Uterus (tissue), 4 donors: ENCODE results near the gene FAR1. TPM values are rescaled to one million over a fixed set of nuclear protein-coding genes. Genes with fewer than 3 reads are reported as not detected.

ENCODE experiments used
- DNase-seq, 2 donors: peaks; one replicate each; pipeline ENCODE4 v3.0.0-alpha.2; 2019 to 2020
- H3K27ac ChIP-seq, 2 donors: fragments of 200-600 bp; sonication (generic); 1 replicate in 1 of 2; 2 replicates in 1 of 2; pipeline ENCODE4 v1.5.1; 2016 to 2018
- H3K27me3 ChIP-seq, 2 donors: fragments of 200-600 bp; sonication (generic); one replicate each; pipeline ENCODE4 v1.5.1; 2018 to 2019; ENCODE audit warnings: control low read depth in 1 of 2
- H3K36me3 ChIP-seq, 2 donors: fragments of 200-600 bp; sonication (generic); one replicate each; pipeline ENCODE4 v1.5.1; 2019; ENCODE audit warnings: control low read depth in 1 of 2
- H3K4me1 ChIP-seq, 2 donors: fragments of 200-600 bp; sonication (generic); one replicate each; pipeline ENCODE4 v1.5.1; 2018 to 2019; ENCODE audit warnings: control low read depth in 1 of 2
- H3K4me3 ChIP-seq, 2 donors: fragments of 200-600 bp; sonication (generic); 1 replicate in 1 of 2; 2 replicates in 1 of 2; pipeline ENCODE4 v1.5.1; 2018 to 2019; ENCODE audit warnings: mild to moderate bottlenecking in 1 of 2
- H3K9me3 ChIP-seq, 2 donors: fragments of 200-600 bp; sonication (generic); one replicate each; pipeline ENCODE4 v1.5.1; 2019; ENCODE audit warnings: control low read depth in 1 of 2
- POLR2A ChIP-seq, 2 donors: fragments of 450-650 bp; IDR thresholded peaks; one replicate each; pipeline ENCODE4 v1.6.1; 2016; ENCODE audit warnings: antibody characterized with exemption in 2 of 2, mild to moderate bottlenecking in 1 of 2, moderate library complexity in 1 of 2
- intact Hi-C: fragments of 100-400 bp; cut with DNase I; formaldehyde crosslinking; loops from one replicate; pipeline ENCODE4 v1.15.1; 2023; ENCODE audit warnings: low total_unique reads
- total RNA-seq, 4 donors: library from RNA; depleted of rRNA in 3 of 4; stranded (reverse); fragments of >200 nt in 3 of 4; gene quantifications; one replicate each; pipeline versions ENCODE4 v1.1.0 to v1.2.4, GENCODE V29; 2014 to 2023
- TF ChIP-seq, protein P1 (sequence below), 4 experiments: fragments of 200-600 bp in 2 of 4; fragments of 450-650 bp in 2 of 4; sonication (generic) in 2 of 4; IDR thresholded peaks; one replicate each; pipeline ENCODE4 v1.5.1; 2016 to 2019; ENCODE audit warnings: antibody characterized with exemption in 4 of 4, mild to moderate bottlenecking in 2 of 4, moderate library complexity in 1 of 4
- donor health status: DM: yes; HTN: yes; CAD: no.

Gene FAR1
- total RNA-seq, 4 donors from 2014 or later = 34.8 to 148 (median 69.5) TPM

DNA sequence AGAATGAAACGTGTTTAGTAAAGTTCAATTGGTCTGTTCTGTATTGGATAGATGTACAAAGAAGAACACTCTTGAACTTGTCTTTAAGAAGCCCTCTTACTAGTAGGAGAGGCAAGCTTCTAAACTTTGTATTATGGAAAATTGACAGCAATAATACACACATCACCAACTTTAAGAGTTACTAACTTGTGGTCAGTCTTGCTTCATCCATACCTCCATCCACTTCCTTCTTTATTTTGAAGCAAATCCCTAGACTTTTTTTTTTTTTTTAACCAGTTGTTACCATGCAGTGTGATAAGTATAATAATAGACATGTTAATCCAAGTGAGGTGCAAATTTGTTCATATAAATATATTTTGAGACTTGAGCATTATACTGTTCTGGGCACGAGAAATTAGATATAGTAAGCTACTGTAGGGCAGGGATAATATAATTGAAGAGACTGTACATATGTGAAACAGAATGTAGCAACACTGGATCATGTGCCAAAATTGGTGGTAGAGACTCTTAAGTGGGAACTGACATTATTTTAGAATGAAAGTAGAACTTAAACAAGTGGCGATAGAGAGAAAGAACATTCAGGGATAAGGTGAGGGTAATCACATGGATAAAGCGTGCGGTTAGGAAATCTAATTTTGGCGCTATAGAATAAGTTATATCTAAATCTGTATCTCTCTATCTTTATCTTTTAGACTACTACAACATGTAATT lies 6.5 kb downstream of the FAR1 start:
- H3K27me3 ChIP-seq = no peaks in the 10 kb centered on the region
- H3K9me3 ChIP-seq = no peaks in the 10 kb centered on the region
- no peak overlapping the region for H3K27ac ChIP-seq
- H3K36me3 ChIP-seq = no peaks in the 10 kb centered on the region
- TF ChIP-seq, protein P1, sequence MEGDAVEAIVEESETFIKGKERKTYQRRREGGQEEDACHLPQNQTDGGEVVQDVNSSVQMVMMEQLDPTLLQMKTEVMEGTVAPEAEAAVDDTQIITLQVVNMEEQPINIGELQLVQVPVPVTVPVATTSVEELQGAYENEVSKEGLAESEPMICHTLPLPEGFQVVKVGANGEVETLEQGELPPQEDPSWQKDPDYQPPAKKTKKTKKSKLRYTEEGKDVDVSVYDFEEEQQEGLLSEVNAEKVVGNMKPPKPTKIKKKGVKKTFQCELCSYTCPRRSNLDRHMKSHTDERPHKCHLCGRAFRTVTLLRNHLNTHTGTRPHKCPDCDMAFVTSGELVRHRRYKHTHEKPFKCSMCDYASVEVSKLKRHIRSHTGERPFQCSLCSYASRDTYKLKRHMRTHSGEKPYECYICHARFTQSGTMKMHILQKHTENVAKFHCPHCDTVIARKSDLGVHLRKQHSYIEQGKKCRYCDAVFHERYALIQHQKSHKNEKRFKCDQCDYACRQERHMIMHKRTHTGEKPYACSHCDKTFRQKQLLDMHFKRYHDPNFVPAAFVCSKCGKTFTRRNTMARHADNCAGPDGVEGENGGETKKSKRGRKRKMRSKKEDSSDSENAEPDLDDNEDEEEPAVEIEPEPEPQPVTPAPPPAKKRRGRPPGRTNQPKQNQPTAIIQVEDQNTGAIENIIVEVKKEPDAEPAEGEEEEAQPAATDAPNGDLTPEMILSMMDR (IDR thresholded peaks at IDR 0.05) = no peak
- TF ChIP-seq POLR2A (IDR thresholded peaks at IDR 0.05) = no peak
- no peak overlapping the region for H3K4me3 ChIP-seq
- intact Hi-C loops = no loop called here
- no peaks in the 10 kb centered on the region for H3K4me1 ChIP-seq
- no peak for DNase-seq

DNA sequence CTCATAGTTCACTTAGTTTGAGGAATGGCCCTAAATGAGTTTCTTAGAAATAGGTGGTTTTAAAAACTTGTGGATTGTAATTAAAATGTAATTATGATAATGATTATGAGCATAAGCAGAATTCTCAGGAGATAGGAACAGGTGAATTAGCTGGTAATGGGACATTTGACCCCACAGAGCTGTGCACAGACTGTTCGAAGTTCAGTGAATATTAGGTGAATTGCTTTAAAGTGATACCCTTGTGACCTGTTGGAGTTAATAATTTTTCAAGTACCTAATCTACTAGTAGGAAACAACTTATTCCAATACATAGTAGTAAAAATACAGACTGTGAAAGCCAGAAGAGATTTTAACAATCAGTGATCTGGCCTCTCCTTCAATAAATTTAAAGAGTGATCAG lies 8.1 kb downstream of the FAR1 start:
- intact Hi-C loops = no loop called here
- Histone ChIP-seq H3K9me3 (no peaks in the 10 kb centered on the region), H3K4me3 (no peak overlapping the region), H3K27me3 (no peaks in the 10 kb centered on the region), H3K4me1 (no peaks in the 10 kb centered on the region), H3K36me3 (no peaks in the 10 kb centered on the region), H3K27ac (no peak overlapping the region)
- no peak for DNase-seq
- no peak for TF ChIP-seq POLR2A (IDR thresholded peaks at IDR 0.05)
- TF ChIP-seq, protein P1 (IDR thresholded peaks at IDR 0.05) = no peak

DNA sequence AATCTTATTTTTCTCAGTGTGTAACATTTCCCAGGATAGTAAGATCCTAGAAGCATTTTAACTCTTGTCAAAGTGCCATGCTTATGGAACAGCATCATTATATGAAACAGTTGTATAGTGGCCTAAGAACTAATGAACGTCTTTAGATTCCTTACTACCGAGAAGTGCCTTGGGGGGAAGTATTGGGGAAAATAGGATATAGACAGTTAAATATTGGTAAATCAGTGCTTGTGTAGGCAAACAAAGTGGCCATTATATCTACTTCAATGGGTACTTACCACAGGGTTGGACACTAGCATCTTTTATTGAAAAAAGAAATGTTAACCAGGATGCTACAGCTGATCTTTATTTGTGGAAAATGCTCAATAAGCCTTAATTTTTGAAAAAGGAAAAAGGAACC lies 11.3 kb downstream of the FAR1 start:
- no peak overlapping the region for H3K4me3 ChIP-seq
- intact Hi-C loops = no loop called here
- no peak for DNase-seq
- H3K4me1 ChIP-seq = no peaks in the 10 kb centered on the region
- H3K9me3 ChIP-seq = no peaks in the 10 kb centered on the region
- TF ChIP-seq, protein P1 (IDR thresholded peaks at IDR 0.05) = no peak
- TF ChIP-seq POLR2A (IDR thresholded peaks at IDR 0.05) = no peak
- H3K36me3 ChIP-seq = no peaks in the 10 kb centered on the region
- H3K27me3 ChIP-seq = no peaks in the 10 kb centered on the region
- H3K27ac ChIP-seq = no peak overlapping the region

DNA sequence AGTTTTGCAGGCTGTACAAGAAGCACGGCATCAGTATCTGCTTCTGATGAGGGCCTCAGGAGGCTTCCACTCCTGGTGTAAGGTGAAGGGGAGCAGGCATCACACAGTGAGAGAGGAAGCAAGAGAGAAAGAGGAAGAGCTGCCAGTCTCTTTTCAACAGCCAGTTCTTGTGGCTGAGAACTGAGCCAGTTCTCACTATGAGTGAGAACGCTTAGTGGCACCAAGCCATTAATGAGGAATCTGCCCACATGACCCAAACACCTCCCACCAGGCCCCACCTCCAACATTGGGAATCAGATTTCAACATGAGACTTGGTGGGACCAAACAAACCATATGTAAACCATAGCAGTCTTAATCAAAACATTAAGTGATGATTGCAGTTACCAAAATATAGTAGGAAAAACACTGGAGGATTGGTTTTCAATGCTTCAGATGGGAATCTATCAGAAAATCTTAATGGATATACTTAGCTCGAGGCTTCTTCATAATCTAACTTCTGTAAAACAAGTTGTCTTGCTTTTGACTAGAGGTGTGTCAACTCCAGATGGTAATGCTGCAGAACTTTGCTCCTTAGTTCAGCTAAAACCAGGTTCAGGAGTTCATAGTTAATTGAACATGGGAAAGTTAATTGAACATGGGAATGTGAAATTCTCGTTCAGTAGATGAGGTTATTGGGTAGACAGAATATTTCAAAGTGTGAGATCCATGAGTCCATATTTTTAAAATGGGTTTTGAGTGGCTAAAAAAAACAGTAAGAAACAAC lies 12.2 kb downstream of the FAR1 start:
- no peak overlapping the region for H3K4me3 ChIP-seq
- no peaks in the 10 kb centered on the region for H3K36me3 ChIP-seq
- intact Hi-C loops = no loop called here
- H3K9me3 ChIP-seq = no peaks in the 10 kb centered on the region
- H3K27ac ChIP-seq = no peak overlapping the region
- DNase-seq = no peak
- no peak for TF ChIP-seq POLR2A (IDR thresholded peaks at IDR 0.05)
- TF ChIP-seq, protein P1 (IDR thresholded peaks at IDR 0.05) = no peak
- no peaks in the 10 kb centered on the region for H3K27me3 ChIP-seq
- H3K4me1 ChIP-seq = no peaks in the 10 kb centered on the region

DNA sequence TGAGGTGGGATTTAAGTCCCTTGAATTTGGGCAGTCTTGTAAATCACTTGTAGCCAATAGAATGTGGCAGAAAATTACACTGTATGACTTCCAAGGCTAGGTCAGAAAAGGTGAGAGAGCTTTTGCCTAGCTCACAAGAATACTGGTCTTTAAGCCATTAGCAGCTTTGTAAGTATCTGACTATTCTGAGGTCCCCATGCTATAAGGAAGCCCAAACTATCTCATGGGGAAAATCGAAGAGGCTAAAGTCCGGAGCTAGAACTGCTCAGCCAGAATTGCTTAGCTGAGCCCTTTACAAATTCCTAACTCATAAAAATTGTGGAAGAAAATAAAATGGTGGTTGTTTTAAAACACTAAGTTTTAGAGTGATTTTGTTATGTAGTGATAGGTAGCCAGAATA lies 13.0 kb downstream of the FAR1 start:
- Histone ChIP-seq H3K4me3 (no peak overlapping the region), H3K36me3 (no peaks in the 10 kb centered on the region), H3K9me3 (no peaks in the 10 kb centered on the region), H3K27me3 (no peaks in the 10 kb centered on the region), H3K27ac (no peak overlapping the region), H3K4me1 (peaks cover 0 to 5% of the 10 kb centered on the region in 2 donors)
- TF ChIP-seq, protein P1 (IDR thresholded peaks at IDR 0.05) = no peak
- TF ChIP-seq POLR2A (IDR thresholded peaks at IDR 0.05) = no peak
- intact Hi-C loops = no loop called here
- no peak for DNase-seq
